GM19455 (cell line): ENCODE data around the gene SQOR.

ENCODE experiments used
- ATAC-seq: cut with Tn5 transposase; IDR thresholded peaks from one replicate; pipeline ENCODE4 v1.9.1; 2021; ENCODE audit not compliant: unreplicated experiment

The SQOR gene

DNA sequence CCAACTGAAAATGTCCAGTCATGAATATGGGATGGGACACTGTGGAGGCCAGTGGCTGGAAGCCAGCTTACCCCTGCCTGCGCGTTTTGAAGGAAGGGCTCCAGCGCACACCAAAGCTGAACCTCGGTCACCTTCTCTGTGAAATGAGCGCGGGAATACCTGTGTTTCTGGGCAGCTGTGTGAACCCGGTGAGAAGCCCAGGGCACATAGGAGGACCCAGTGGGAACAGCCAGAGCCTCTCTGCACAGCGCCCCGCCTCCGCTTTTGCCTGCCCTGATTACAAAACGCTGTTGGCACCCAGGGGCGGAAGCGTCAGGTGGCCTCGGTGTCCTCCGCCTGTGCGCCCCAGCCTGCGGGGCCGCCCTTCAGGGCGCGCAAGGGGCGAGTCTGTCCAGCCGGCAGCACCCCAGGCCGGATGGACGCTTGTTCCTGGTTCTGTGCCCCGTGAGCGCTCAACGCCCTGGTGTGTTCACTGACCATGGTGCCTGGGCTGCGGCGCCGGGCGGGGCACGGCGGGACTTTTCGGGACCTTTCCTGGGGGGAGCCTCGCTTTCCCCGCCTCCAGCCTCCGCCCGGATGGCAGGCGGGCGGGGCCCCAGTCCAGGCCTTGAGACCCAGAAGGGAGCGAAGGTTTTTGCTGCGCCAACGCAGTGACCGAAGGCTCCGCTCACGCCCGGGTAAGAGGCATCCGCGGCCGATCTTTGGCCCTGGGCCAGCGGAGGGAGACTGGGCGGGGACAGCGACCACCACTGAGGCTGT is at the start of gene SQOR:
SQOR (plus strand) TSS at position 598 of the 759 bp plus-strand sequence. CDS start 23,895 bp downstream, outside the sequence.
- peak; percentile 70 for ATAC-seq

DNA sequence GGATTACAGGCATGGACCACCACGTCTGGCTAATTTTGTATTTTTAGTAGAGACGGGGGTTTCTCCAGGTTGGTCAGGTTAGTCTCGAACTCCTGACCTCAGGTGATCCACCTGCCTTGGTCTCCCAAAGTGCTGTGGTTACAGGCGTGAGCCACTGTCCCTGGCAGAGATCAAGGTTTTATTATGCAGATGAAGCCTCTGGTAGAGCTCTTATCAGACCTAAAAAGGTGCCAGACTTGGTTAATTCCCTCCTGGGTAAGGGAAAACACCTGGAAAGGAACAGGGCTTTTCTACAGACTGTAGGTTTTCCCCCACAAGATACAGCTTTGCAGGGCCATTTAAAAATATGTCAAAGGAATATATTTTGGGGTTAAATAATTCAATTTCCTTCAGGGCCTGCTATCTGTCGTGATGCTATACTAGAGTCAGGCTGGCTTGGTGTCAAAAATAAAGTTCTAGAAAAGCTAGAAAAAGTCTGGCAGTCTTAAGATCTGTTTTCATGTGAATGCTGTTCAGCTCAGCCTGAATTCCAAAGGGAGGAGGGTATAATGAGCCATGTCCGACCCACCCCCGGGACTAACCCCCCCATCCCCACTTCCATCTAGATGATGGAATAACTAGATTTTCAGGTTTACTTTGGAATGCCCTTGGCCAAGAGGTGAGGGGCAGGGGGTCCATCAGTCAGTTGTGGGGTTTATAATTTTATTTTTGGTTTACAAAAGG is 49.6 kb upstream of the SQOR start:
- ATAC-seq = no peak

DNA sequence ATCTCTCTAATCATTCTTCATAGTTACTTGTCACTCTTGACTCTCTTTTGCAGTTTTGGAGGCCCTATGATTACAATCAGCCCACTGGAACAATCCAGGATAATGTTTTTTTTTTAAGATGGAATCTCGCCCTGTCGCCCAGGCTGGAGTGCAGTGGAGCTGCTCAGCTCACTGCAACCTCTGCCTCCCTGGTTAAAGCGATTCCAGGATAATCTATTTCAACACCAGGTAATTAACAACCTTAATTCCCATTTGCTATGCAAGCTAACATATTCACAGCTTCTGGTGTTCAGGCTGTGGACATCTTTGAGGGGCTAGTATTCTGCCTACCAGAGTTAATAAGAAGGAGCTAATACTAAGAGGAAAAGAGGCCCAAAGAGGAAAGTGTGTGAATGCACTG is 48.7 kb upstream of the SQOR start:
- no peak for ATAC-seq

DNA sequence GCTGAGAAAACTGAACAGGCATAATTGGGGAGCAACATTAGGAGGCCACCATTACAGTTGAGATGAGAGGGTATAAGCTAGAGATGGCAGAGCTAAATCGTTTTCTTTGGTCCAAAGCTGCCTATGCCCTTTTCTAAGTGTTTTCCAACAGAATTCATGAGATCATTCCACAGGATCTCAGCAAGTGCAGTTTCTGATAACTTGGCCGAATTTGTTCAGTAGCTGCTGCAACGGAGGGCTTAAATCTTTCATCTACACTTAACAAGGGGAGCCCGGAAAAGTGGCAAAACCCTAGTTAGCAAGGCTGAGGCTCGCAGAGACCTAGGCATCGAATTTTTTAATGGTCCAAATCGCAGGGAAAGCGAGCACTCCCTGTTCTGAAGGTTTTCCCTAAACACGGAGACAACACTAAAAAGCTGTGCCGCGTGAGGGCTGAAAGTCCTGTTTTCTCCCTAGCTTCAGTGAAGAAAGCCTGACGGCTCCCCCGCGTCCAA is 48.2 kb upstream of the SQOR start:
- peak; percentile 18 for ATAC-seq

DNA sequence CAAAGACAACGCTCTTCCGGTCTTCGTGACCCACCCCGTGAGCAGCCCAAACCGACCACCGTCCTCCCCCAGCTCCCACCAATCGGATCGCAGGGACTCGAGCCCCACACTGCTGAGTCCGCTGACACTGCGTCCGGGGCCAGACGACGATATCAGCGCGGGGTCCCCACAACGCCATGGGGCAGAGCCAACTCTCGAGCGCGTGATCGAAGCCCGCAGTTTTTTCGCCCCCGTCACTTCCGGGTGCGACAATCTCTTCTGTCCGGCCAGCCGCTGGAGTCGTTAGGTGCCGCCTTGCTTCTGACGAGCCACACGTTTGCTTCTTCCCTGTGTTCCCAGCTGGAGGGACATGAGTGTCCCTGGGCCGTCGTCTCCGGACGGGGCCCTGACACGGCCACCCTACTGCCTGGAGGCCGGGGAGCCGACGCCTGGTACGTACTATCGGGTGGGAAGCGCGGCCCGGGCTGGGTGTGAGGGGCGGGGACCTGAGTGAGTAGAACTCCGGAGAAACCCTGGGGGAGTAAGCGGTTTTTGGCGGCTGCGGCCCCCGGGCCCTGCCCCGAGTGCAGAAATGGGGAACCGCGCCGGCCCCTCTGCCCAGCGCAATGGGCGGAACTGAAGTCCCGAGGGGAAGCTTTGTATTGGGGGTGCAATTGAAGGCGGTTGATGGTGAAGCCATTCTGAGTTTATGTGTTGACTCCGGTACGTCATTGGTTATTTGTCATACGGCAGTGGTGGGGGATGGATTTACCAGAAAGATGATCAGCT is 47.5 kb upstream of the SQOR start, which contains the start of gene BLOC1S6:
BLOC1S6 (plus strand) TSS at position 285 of the 768 bp plus-strand sequence; CDS start at position 350, 65 bp downstream.
- peak; percentile 81 for ATAC-seq

DNA sequence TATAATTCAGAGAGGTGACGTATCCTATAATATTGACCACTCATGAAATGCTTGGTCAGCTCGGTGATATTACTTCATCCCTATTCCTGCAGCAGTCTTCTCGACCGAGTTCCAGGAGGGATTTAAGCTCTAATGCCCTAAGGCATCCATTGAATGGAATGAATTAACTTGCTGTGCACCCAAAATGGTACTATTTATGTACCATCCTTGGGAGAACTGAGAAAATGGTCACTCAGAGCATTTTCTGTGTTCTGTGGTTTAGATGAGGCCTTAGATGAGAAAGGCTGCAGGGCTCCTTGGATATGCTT is 47.0 kb upstream of the SQOR start:
- no peak for ATAC-seq

DNA sequence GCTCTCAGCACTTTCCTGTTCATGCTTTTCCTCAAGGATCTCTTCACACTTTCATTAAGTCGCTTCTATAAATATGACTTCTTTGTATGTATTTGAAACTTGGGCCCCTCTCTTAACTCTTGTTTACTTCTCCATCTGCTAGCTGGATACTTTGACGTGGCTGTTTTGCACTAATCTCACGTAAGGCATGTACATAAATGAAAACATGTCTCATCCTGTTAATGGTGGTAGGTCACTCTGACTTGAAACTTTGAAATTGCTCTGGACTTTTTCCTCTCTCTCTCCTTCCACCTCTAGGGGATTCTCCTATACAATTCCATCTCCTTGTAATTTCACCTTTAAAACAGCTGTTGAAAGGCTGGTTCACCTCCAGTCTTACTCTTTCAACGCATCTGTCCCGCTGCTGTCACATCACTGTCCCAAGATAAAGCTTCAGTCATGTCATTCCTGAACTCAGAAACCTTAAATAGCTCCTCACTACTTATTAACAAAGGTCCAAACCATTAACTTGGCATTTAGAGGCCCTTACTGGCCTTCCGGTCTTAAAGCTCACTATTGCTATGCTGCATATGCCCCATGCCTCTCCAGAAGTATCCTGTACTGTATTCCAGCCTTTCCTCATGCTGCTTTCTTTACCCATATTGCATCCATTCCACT is 46.5 kb upstream of the SQOR start:
- ATAC-seq = no peak

DNA sequence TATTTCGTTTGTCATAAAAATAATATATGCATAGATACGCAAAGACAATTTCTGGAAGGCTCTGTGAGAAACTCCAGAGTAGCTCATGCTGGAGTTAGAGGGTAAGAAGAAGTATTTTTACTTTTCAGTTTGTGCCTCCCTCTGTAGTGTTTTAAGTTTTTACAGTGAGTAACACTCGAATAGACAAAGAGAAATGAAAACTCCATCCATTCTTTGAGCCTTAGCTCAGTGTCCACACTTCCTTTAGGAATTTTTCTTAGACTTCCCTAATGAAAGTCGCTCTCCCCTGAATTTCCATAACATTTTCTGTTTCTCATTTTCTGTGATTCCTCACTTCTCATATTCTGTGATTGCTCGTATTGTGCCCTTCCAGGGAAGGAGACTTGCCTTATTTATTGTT is 45.6 kb upstream of the SQOR start:
- no peak for ATAC-seq

DNA sequence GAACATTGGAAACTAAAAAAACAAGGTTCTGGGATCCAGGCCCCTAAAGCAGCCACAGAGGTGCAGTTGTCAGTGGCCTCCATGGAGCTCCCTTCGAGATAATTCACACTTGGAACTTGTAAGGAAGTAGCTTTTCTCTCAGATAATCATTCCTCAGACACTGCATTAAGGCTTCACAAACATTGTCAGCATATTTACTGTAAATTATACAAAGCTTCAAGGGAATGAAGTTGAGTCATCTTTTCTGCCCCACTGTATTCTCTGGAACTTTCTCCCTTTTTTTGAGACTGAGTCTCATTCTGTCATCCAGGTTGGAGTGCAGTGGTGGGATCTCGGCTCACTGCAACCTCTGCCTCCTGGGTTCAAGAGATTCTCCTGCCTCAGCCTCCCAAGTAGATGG is 40.5 kb upstream of the SQOR start:
- no peak for ATAC-seq

DNA sequence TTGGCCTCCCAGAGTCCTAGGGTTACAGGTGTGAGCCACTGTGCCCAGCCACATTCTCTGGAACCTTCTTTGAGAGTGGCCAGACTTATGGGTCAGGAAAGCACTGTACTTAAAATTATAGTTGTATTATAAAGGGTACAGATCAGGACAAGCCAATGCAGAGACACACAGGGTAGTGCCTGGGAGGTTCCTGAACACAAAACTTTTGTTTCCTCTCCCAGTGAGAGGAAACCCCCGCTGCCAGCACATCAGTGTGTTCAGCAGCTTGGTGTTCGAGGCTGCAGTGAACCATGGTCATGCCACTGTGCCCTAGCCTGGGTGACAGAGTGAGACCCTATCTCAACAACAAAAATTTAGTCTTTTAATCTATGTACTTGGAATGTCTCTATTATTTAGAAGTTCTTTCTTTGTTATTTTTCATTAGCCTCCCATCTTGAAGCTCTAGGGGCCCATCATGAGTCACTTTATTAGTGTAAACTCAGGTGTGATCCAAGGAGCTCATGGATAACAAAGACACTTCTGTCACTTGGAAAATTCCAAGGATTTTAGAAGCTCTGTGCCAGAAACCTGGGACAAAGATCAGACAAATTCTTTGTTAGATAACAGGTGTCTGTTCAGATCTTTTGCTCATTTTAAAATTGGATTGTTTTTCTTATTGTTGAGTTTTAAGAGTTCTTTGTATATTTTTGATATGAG is 39.8 kb upstream of the SQOR start:
- ATAC-seq = no peak

DNA sequence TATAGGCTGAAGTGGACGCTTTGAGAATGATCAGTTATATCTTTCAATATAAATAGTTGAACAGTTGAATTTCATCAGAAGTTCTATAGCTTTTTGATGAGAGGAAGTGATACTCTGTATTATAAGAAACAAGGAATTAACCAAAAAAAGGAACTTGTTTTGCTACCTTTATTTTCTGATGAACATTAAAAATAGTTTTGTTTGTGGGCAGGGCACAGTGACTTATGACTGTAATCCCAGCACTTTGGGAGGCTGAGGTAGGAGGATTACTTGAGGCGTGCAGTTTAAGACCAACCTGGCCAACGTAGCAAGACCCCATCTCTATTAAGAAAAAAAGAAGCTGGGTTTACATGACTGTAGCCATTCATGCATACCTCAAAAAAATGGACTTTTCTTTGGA is 30.9 kb upstream of the SQOR start:
- no peak for ATAC-seq

DNA sequence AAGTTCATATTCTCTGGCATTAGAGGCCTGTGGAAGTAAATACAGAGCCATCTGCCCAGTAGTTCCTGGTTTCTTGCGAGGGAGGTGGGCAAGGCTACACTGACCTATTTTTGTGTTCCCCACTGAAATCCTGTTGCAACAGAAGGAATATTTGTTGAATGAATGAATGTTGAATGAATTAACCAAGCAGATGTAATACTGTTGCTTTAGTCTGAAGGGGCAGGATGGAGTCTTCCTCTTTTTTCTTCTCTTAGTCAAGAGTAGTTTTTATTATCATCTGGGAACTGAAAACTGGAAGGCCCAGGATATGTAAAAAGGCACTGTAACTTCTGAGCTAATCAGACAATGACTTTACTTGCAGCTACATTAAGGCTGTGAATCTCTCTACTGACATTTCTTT is 30.5 kb upstream of the SQOR start:
- no peak for ATAC-seq

DNA sequence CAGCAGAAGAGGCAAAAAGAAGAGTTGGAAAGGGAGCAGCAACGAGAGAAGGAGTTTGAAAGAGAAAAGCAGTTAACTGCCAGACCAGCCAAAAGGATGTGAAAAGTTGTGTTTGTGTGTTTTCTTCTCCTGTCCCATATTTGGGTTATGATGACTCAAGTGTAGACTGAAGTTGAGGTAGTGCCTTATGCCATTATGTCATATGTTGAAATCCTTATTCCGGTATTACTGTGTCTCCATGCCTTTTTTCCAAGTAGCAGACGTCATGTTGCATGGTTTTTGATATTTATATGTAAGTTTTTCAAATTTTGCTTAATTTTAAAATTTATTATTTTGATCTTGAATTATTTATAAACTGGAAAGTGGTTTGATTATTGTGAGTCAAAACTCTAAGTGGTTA is 28.4 kb upstream of the SQOR start:
- ATAC-seq = no peak

DNA sequence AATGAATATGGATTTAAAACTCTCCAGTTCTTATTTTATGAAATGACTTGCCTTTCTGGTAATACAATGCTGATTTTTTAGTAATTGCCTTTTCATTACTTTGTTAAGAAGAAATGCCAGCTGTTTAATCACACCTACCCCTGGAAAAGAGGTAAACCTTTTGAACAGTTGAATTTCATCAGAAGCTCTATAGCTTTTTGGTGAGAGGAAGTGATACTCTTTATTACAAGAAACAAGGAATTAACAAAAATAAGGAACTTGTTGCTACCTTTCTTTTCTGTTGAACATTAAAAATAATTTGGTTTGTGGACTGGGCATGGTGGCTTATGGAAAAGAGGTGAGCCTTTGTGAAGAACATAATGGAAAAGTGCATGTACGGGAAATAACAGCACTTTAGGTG is 28.0 kb upstream of the SQOR start:
- ATAC-seq = no peak

DNA sequence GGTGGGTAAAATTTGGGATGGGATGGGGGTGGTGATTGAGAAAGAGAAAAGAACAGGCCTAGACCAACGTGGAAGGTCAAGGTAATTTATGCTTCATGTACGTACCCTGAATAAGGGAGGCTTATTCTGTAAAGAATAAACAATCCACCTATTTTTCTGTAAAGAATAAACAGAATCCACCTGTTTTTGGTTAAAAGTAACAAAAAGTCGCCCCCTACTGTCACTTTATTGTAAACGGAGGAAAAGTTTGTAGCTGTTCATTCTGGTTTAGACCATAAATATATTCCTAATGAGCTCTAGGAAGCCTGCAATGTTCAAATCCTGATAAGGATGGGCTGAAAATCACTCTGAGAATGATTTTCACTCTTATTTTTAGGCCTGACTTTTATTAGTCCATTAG is 23.5 kb upstream of the SQOR start:
- no peak for ATAC-seq

DNA sequence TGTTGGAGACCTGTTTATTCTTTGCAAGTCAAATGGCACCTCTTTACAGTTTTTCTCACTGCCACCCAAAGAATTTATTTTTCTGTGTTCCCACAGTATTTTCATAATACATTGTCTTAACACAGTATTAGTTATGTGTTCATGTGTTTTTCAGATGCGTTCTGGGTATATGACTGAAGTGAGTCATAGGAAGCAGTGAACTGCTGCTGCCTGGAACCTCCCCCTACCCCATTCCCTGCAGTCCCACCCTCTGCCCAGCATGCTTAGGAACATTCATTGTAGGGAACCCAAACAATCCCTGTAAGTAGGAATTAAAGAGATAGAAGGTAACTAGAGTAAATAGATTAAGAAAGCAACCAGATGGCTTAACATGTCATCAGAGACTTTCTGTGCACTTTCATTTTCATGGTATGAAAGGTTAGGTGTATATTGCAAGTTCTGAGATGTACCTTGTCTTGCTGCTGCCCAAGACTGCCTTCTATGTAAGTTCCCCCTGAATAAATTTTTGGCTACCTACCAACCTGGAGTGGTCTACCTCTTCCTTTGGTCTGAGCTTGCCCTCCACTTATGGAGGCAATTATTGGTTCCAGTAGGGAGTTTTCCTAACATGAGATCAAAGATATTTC is 21.9 kb upstream of the SQOR start:
- ATAC-seq = no peak

DNA sequence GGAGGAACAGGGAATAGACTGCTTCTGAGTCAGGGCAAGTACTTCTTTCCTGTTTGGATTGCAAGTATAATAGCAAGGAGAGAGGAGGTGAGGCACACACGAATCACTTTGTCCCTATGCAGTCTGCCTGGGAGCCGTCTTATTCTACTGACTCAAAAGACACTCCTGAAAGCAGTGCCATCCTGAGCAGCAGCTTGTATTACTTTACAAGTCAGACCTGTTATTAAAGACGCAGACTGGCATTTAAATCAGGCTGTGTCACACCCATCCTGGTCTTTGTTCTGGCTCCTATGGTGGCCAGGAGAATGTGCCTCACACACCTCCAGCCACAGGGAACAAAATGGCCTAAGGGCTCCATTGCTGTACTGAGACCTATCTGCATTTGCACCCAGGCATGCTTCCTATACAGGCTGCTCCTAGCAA is 17.9 kb upstream of the SQOR start:
- ATAC-seq = no peak

DNA sequence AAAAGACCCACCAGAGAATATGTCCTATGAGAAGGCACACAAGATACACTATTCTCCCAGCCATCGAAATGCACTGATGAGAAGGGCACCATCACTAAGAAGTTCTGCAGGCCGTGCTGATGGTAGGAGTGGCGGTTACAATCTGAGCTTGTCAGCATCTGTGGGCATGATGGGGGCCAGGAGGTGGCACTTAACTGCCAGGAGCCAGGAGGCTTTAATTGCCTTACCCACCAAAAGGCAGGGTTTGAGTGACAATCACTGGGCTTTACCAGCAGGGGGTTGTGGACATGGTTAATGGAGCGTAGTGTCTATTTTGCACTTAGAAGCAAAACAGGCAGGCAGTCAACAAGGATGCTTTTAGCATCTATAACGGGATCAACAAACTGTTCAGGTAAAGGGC is 16.0 kb upstream of the SQOR start:
- no peak for ATAC-seq

DNA sequence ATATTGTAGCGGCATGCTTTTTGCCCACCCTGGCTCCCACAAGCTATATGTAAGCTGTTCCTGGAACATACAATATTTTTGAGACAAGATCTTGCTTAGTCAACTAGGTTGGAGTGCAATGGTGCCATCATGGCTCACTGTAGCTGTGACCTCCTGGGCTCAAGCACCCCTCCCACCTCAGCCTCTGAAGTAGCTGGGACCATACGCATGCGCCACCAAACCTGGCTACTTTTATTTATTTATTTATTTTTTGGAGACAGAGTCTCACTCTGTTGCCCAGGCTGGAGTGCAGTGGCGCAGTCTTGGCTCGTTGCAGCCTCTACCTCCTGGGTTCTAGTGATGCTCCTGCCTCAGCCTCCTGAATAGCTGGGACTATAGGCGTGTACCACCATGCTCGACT is 6.7 kb upstream of the SQOR start:
- no peak for ATAC-seq
